Bronchial epithelial cell (primary cell): ENCODE data around the gene IL3RA. TPM values are rescaled to one million over a fixed set of nuclear protein-coding genes. Genes with fewer than 3 reads are reported as not detected.
A peak's percentile ranks its signal among the peaks of the same experiment; 100 is the strongest.
"Not testable (repeated sequence)": the region's sequence is repeated elsewhere in the genome, so short reads cannot be mapped to it uniquely, and the experiment has no call there.

ENCODE experiments used
- DNase-seq: peaks from one replicate; pipeline ENCODE4 v3.0.0-alpha.2; 2010; ENCODE audit warnings: low read depth
- FAIRE-seq: peaks from 2 replicates; lab custom pipeline; 2011; peaks lifted over from hg19 to GRCh38; lab: Jason Lieb, UNC
- H3K27me3 ChIP-seq: 2 replicates; pipeline ENCODE4 v1.5.1; 2011; ENCODE audit warnings: low read length; ENCODE audit not compliant: control insufficient read depth, insufficient read depth
- H3K36me3 ChIP-seq: 2 replicates; pipeline ENCODE4 v1.5.1; 2011; ENCODE audit warnings: low read length; ENCODE audit not compliant: control insufficient read depth, insufficient read depth
- H3K4me3 ChIP-seq: 2 replicates; pipeline ENCODE4 v1.5.1; 2011; ENCODE audit warnings: mild to moderate bottlenecking, low read depth, low read length, control low read depth
- total RNA-seq: library from RNA; depleted of rRNA; stranded (reverse); fragments of >200 nt; gene quantifications from 2 replicates; pipeline ENCODE4 v1.2.1, GENCODE V29; 2014
- TF ChIP-seq, protein P1 (sequence below): IDR thresholded peaks from 2 replicates; pipeline ENCODE4 v1.5.1; 2011; ENCODE audit warnings: mild to moderate bottlenecking, moderate library complexity, low read length, control low read depth, inconsistent platforms; ENCODE audit not compliant: insufficient read depth, severe bottlenecking

Gene IL3RA
- total RNA-seq, 1 donor from 2014 or later: not detected

GRCh38 chrX:1421433-1422134, 85.0 kb downstream of the IL3RA start:
- peak; percentile 86 for FAIRE-seq
- TF ChIP-seq, protein P1, sequence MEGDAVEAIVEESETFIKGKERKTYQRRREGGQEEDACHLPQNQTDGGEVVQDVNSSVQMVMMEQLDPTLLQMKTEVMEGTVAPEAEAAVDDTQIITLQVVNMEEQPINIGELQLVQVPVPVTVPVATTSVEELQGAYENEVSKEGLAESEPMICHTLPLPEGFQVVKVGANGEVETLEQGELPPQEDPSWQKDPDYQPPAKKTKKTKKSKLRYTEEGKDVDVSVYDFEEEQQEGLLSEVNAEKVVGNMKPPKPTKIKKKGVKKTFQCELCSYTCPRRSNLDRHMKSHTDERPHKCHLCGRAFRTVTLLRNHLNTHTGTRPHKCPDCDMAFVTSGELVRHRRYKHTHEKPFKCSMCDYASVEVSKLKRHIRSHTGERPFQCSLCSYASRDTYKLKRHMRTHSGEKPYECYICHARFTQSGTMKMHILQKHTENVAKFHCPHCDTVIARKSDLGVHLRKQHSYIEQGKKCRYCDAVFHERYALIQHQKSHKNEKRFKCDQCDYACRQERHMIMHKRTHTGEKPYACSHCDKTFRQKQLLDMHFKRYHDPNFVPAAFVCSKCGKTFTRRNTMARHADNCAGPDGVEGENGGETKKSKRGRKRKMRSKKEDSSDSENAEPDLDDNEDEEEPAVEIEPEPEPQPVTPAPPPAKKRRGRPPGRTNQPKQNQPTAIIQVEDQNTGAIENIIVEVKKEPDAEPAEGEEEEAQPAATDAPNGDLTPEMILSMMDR: no peak
- H3K4me3 ChIP-seq: no peak overlapping the region
- DNase-seq: no peak
- H3K36me3 ChIP-seq: peaks cover 1% of the 10 kb centered on the region
- H3K27me3 ChIP-seq: no peaks in the 10 kb centered on the region

DNA sequence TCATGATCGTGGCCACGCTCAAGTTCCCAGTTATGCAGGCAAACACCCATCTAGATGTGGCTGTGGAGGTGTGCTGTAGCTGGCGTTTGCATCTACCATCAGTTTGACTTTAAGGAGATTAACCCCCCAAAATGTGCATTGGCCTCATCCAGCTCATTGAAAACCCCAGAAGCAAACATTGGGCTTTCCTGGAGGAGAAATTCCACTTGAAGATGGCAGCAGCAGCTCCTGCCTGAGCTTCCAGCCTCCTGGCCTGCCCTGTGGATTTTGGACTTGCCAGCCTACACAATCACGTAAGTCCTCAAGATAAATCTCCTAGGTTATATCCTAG, 85.5 kb downstream of the IL3RA start:
- H3K36me3 ChIP-seq: peaks cover 1% of the 10 kb centered on the region
- FAIRE-seq: no peak
- H3K4me3 ChIP-seq: no peak overlapping the region
- no peak for DNase-seq
- no peaks in the 10 kb centered on the region for H3K27me3 ChIP-seq
- TF ChIP-seq, protein P1: no peak

DNA sequence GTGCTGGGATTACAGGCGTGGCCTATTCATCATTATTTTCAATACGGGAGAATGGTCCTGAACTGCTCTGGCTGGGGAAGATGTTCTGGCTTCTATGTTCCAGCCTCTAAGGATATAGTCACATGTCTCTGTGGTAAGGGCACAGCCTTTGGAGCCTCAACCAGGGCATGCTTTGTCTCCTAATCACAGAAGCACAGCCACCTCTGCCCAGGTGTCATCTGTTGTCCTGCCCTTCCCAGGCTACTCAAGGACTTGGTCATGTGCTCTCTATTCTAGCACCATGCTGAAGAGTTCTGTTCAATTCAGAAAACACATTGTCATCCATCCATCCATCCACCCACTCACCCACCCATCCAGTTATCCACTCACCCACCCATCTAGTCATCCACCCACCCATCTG, 86.6 kb downstream of the IL3RA start:
- FAIRE-seq: peak; percentile 72

DNA sequence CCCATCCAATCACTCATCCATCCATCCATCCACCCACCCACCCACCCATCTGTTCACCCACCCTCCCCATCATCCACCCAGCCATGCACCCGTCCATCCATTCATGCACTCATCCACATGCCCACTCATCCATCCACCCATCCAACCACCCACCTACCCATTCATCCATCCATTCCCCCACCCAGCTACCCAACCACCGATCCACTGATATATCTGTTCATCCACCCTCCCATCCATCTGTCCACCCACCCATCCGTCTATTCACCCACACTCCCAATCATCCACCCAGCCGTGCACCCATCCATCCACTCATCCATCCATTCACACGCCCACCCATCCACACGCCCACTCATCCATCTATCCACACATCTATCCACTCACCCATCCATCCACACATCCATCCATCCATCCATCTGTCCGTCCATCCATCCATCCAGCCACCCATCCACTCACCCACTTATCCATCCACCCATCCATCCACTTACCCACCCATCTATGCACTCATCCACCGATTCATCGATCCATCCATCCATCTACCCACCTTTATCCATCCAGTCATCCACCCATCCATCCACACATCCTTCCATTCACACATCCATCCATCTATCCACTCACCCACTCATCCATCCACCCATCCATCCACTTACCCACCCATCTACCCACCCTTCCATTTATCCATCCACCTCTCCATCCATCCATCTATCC, 87.7 kb downstream of the IL3RA start:
- Histone ChIP-seq H3K4me3 (no peak overlapping the region), H3K36me3 (peaks cover 1% of the 10 kb centered on the region), H3K27me3 (no peaks in the 10 kb centered on the region)
- TF ChIP-seq, protein P1: no peak
- no peak for DNase-seq
- FAIRE-seq: no peak

More for the DNA sequence above, 86.6 kb downstream of the IL3RA start:
- H3K4me3 ChIP-seq: no peak overlapping the region
- H3K27me3 ChIP-seq: no peaks in the 10 kb centered on the region
- TF ChIP-seq, protein P1: no peak
- DNase-seq: no peak
- peaks cover 1% of the 10 kb centered on the region for H3K36me3 ChIP-seq

GRCh38 chrX:1425381-1425780, 88.8 kb downstream of the IL3RA start:
- no peak for DNase-seq
- TF ChIP-seq, protein P1: no peak
- FAIRE-seq: peak; percentile 47
- peaks cover 1% of the 10 kb centered on the region for H3K36me3 ChIP-seq
- no peak overlapping the region for H3K4me3 ChIP-seq
- H3K27me3 ChIP-seq: no peaks in the 10 kb centered on the region

DNA sequence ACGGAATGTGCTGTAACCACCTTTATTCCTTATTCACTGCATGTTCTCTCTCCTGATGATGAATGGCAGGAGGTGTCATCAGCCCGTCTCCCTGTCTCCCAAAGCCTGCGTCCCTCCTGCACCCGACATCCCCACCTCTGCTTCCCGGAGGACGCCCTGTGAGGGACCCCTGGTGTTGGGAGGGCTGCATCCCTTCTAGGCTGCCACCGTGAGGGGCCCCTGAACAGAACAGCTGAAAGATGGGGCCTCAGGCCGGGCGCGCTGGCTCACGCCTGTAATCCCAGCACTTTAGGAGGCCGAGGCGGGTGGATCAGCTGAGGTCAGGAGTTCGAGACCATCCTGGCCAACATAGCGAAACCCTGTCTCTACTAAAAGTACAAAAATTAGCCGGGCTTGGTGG, 89.7 kb downstream of the IL3RA start:
- FAIRE-seq, DNase-seq, H3K27me3 ChIP-seq, H3K4me3 ChIP-seq, H3K36me3 ChIP-seq: not testable (repeated sequence)
